K562 (cell line): ENCODE results near the gene LRMDA. TPM values are rescaled to one million over a fixed set of nuclear protein-coding genes. Genes with fewer than 3 reads are reported as not detected.

Experiments used
- ATAC-seq: fragments of 200-7000 bp; cut with Tn5 transposase; 3 replicates; pipeline ENCODE4 v1.9.1; 2020; ENCODE audit warnings: moderate library complexity
- BruUV-seq: library from RNA; stranded (reverse); fragments of 400-500 nt; replicated peaks from 2 replicates; lab custom pipeline; 2021; lab: Mats Ljungman, UMichigan
- CTCF ChIA-PET: fragments of 300-600 bp; formaldehyde crosslinking; extraction: SDS; loops from one replicate; lab custom pipeline; 2021; ENCODE audit warnings: low intra/inter-chr PET ratio; lab: Yijun Ruan, JAX
- POLR2A ChIA-PET: fragments of 300-600, 350-650 bp; sonication (Branson Sonifier 250); formaldehyde crosslinking; extraction: SDS; loops from one replicate; lab custom pipeline; 2021; ENCODE audit warnings: antibody characterized with exemption, inconsistent platforms; lab: Yijun Ruan, JAX
- DNase-seq, 4 experiments: peaks; one replicate each; pipeline versions ENCODE4 v3.0.0 to v3.0.0-alpha.2; 2011 to 2018; ENCODE audit warnings: low spot score in 3 of 4, mixed read lengths in 3 of 4; ENCODE audit errors: extremely low read depth in 1 of 4
- FAIRE-seq: peaks from 2 replicates; lab custom pipeline; 2011; peaks lifted over from hg19 to GRCh38; lab: Jason Lieb, UNC
- H2AFZ ChIP-seq: 2 replicates; pipeline ENCODE4 v1.6.0; 2011; ENCODE audit warnings: low read depth, low read length, control low read depth, inconsistent platforms
- H3K27ac ChIP-seq: fragments of 200-600 bp; 3 replicates; pipeline ENCODE4 v1.8.0; 2011; ENCODE audit warnings: low read depth, mild to moderate bottlenecking, control low read depth, inconsistent platforms, low read length, moderate library complexity, mixed read lengths; ENCODE audit errors: extremely low read depth
- H3K27me3 ChIP-seq, 2 experiments: fragments of 300-600 bp in 1 of 2; 2 replicates in 1 of 2; 3 replicates in 1 of 2; pipeline versions ENCODE4 v1.6.0 to v1.8.0; 2011; ENCODE audit warnings: inconsistent platforms in 2 of 2, low read length in 2 of 2, mild to moderate bottlenecking in 1 of 2, mixed read lengths in 1 of 2, moderate library complexity in 1 of 2; ENCODE audit not compliant: control insufficient read depth in 2 of 2, insufficient read depth in 2 of 2
- H3K36me3 ChIP-seq: fragments of 300-600 bp; 3 replicates; pipeline ENCODE4 v1.8.0; 2011; ENCODE audit warnings: mild to moderate bottlenecking, low read length, inconsistent platforms; ENCODE audit not compliant: control insufficient read depth, insufficient read depth
- H3K4me1 ChIP-seq, 2 experiments: fragments of 200-600 bp in 1 of 2; replicated peaks in 1 of 2; 2 replicates in 1 of 2; 3 replicates in 1 of 2; pipeline versions ENCODE4 v1.5.1 to v1.8.0; 2011; ENCODE audit warnings: inconsistent platforms in 2 of 2, low read length in 2 of 2, mild to moderate bottlenecking in 1 of 2, mixed read lengths in 1 of 2, moderate library complexity in 1 of 2; ENCODE audit not compliant: control insufficient read depth in 2 of 2, insufficient read depth in 2 of 2
- H3K4me2 ChIP-seq: 2 replicates; pipeline ENCODE4 v1.6.1; 2011; ENCODE audit warnings: low read length, control low read depth, inconsistent platforms, mixed read lengths; ENCODE audit not compliant: insufficient read depth
- H3K4me3 ChIP-seq: fragments of 200-600 bp; sonication (generic), shearing (Covaris generic); 2 replicates; pipeline ENCODE4 v1.5.1; 2016; ENCODE audit warnings: control low read depth, inconsistent platforms
- H3K79me2 ChIP-seq: fragments of 200-600 bp; 3 replicates; pipeline ENCODE4 v1.8.0; 2011; ENCODE audit warnings: low read length, inconsistent platforms; ENCODE audit not compliant: control insufficient read depth, insufficient read depth
- H3K9ac ChIP-seq, 2 experiments: 2 replicates each; pipeline versions ENCODE4 v1.6.0 to v1.6.1; 2011; ENCODE audit warnings: low read depth in 2 of 2, low read length in 2 of 2, control low read depth in 1 of 2, inconsistent platforms in 1 of 2, mild to moderate bottlenecking in 1 of 2, mixed read lengths in 1 of 2; ENCODE audit not compliant: insufficient read depth in 1 of 2
- H3K9me1 ChIP-seq: one replicate; pipeline ENCODE4 v1.6.0; 2011; ENCODE audit warnings: inconsistent platforms, mild to moderate bottlenecking, low read length, moderate library complexity; ENCODE audit not compliant: control insufficient read depth, insufficient read depth
- H3K9me3 ChIP-seq: replicated peaks from 2 replicates; pipeline ENCODE4 v1.5.1; 2011; ENCODE audit warnings: low read depth, low read length, inconsistent platforms; ENCODE audit not compliant: control insufficient read depth, insufficient read depth
- H4K20me1 ChIP-seq: replicated peaks from 2 replicates; pipeline ENCODE4 v1.6.1; 2011; ENCODE audit warnings: low read length, inconsistent platforms, mixed read lengths; ENCODE audit not compliant: control insufficient read depth, insufficient read depth
- FOXK2 ChIP-seq, 2 experiments: fragments of 450-650 bp; IDR thresholded peaks in 1 of 2; conservative IDR thresholded peaks in 1 of 2; 2 replicates each; pipeline ENCODE4 v1.6.1; 2016; ENCODE audit warnings: low read depth in 2 of 2, mild to moderate bottlenecking in 1 of 2
- GABPA ChIP-seq: fragments of 200-800 bp; sonication (Bioruptor generic); conservative IDR thresholded peaks from 2 replicates; pipeline ENCODE4 v1.6.1; 2016; ENCODE audit warnings: low read depth, missing genetic modification characterization, missing compliant biosample characterization
- IRF9 ChIP-seq: fragments of 450-650 bp; IDR thresholded peaks from 2 replicates; pipeline ENCODE4 v1.6.1; 2016; ENCODE audit warnings: missing biosample characterization, missing genetic modification characterization
- MAFK ChIP-seq: IDR thresholded peaks from 2 replicates; pipeline ENCODE4 v1.6.1; 2011; ENCODE audit warnings: low read length, improper control_type of control experiment
- NELFE ChIP-seq: IDR thresholded peaks from 2 replicates; pipeline ENCODE4 v1.6.1; 2011; ENCODE audit warnings: mild to moderate bottlenecking; ENCODE audit not compliant: insufficient read depth, insufficient read length
- WGBS: fragments of 100-300 bp; shearing (Covaris generic); methylation state at CpG from one replicate; pipeline ENCODE4 v1.1.6; 2016; ENCODE audit warnings: low coverage, mixed read lengths; ENCODE audit not compliant: insufficient coverage; ENCODE audit errors: missing lambda C conversion rate; 5-methylcytosine and 5-hydroxymethylcytosine counted together
- in situ Hi-C: fragments of 300-500 bp; cut with MboI; formaldehyde crosslinking; loops from 4 replicates; pipeline ENCODE4 v1.15.0; 2018; ENCODE audit warnings: inconsistent platforms, mixed read lengths
- intact Hi-C: fragments of 100-400 bp; cut with micrococcal nuclease; formaldehyde crosslinking; loops from 2 replicates; pipeline ENCODE4 v1.14.2; 2022
- polyA plus RNA-seq, 8 experiments: library from polyadenylated mRNA; depleted of rRNA in 4 of 8; stranded (reverse) in 5 of 8; unstranded in 3 of 8; fragments of >200 nt; fragmentation: Nextera tagmentation in 2 of 8; fragmentation: Illumina TruSeq in 1 of 8; extraction: Ambion mirVana in 2 of 8; extraction: Trizol in 1 of 8; gene quantifications; 2 replicates each; pipeline versions ENCODE4 v1.2.1 to v1.2.3, GENCODE V29; 2011 to 2014; ENCODE audit warnings: inconsistent platforms in 1 of 8, missing spikeins in 1 of 8
- total RNA-seq, 7 experiments: library from RNA; depleted of rRNA in 6 of 7; stranded (reverse); fragments of >200 nt in 6 of 7; fragmentation: Illumina TruSeq in 2 of 7; extraction: Trizol in 2 of 7; gene quantifications; 2 replicates each; pipeline versions ENCODE4 v1.2.1 to v1.2.3, GENCODE V29; 2011 to 2021; ENCODE audit warnings: low replicate concordance in 1 of 7
- TF ChIP-seq, protein P1 (sequence below), 2 experiments: fragments of 450-650 bp in 1 of 2; sonication (generic) in 1 of 2; formaldehyde crosslinking in 1 of 2; IDR thresholded peaks in 1 of 2; conservative IDR thresholded peaks in 1 of 2; 2 replicates each; pipeline versions ENCODE4 v1.6.1 to v1.8.1; 2016 to 2023; ENCODE audit warnings: mild to moderate bottlenecking in 2 of 2, moderate library complexity in 2 of 2, inconsistent platforms in 1 of 2, missing genetic modification reagents in 1 of 2
- TF ChIP-seq, protein P2 (sequence below): fragments of 450-650 bp; IDR thresholded peaks from 2 replicates; pipeline ENCODE4 v1.6.1; 2014; ENCODE audit warnings: low read depth, mild to moderate bottlenecking, moderate library complexity, borderline replicate concordance

Gene LRMDA
- total and polyA plus RNA-seq, 9 of the 15 experiments (the other 6 are each of a cell fraction or from before 2014, with no cell fraction given), result 0.25 TPM; not detected in 8

DNA sequence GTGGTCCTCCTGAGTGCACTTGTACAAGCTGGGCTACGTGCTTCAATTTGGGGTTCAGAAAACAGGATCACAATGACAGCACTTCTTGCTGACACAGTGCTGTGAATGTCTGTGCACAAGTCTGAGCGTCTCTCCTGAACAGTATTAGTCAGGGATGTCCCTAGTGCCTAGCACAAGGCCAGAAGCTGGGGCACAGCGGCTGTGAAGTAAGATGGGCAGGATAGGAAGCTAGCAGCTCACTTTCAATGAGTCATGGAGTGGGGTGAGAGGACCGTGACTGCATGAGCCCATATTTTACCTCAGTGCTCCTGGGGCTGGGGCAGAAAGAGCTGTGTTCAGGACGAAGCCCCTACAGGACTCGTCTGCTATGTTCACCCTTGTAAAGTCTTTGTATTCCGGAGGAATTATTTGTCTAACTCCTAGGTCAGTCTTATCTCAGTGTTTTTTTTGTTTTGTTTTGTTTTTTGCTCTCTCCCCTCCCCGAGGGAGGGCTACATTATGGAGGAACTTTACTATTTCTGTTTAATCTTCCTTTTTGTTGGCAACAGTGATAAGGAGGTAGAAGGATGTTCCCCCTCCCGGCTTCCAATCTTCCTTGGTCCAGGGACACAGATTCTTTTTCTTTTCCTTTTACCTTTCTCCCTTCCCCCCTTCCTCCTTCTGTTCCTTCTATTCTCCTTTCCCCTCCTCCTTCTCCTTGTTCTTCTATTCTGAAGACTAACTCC is 2.8 kb upstream of the LRMDA start (continued):
- no peak for TF ChIP-seq MAFK
- TF ChIP-seq NELFE, result no peak
- TF ChIP-seq IRF9 (tag), result no peak
- TF ChIP-seq, all 486 proteins: peak for 2

- no peaks in the 10 kb centered on the region for H3K9me3 ChIP-seq
- ATAC-seq (no peak), FAIRE-seq (no peak)
- H3K27me3 ChIP-seq, result peaks cover 17 to 49% of the 10 kb centered on the region in 2 experiments
- no peak overlapping the region for H3K4me3 ChIP-seq
- no TSS peak for BruUV-seq
- H3K9ac ChIP-seq, result no peak overlapping the region
- H4K20me1 ChIP-seq, result no peaks in the 10 kb centered on the region
- no peak overlapping the region for H2AFZ ChIP-seq
- H3K9me1 ChIP-seq, result no peaks in the 10 kb centered on the region
- no peaks in the 10 kb centered on the region for H3K36me3 ChIP-seq
- in situ Hi-C loops, result no loop called here
- POLR2A ChIA-PET, result interaction anchor here (0.8 to 1.1 kb wide), 2 partner anchors 20 to 41 kb away, joined by 3 read pairs; no protein-coding TSS in a partner anchor
- intact Hi-C loops, result no loop called here
- H3K4me1 ChIP-seq, result peaks cover 6 to 14% of the 10 kb centered on the region in 2 experiments; a peak in 4 of 5 replicates
- TF ChIP-seq FOXK2 (conservative IDR thresholded peaks at IDR 0.05 in 1 of 2, IDR thresholded peaks at IDR 0.05 in 1 of 2; ENCODE audit: low read depth in 2 of 2) (no peak), GABPA (no peak)
- TF ChIP-seq, protein P1, sequence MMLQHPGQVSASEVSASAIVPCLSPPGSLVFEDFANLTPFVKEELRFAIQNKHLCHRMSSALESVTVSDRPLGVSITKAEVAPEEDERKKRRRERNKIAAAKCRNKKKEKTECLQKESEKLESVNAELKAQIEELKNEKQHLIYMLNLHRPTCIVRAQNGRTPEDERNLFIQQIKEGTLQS (IDR thresholded peaks at IDR 0.05), result no peak
- TF ChIP-seq, protein P1 (CRISPR knock-in tag; conservative IDR thresholded peaks at IDR 0.05), result no peak
- TF ChIP-seq, protein P2, sequence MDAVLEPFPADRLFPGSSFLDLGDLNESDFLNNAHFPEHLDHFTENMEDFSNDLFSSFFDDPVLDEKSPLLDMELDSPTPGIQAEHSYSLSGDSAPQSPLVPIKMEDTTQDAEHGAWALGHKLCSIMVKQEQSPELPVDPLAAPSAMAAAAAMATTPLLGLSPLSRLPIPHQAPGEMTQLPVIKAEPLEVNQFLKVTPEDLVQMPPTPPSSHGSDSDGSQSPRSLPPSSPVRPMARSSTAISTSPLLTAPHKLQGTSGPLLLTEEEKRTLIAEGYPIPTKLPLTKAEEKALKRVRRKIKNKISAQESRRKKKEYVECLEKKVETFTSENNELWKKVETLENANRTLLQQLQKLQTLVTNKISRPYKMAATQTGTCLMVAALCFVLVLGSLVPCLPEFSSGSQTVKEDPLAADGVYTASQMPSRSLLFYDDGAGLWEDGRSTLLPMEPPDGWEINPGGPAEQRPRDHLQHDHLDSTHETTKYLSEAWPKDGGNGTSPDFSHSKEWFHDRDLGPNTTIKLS, result no peak
- TF ChIP-seq, all 486 proteins: peak for 0
- WGBS, result 5% methylated on average over 5 of the region's 5 CpGs
- DNase-seq, result no peak
- Histone ChIP-seq H3K27ac (no peak overlapping the region), H3K4me2 (no peak overlapping the region), H3K79me2 (no peaks in the 10 kb centered on the region)
- CTCF ChIA-PET, result no interaction called here
Observed at GRCh38 chr10:75429159-75429827, 2.1 kb upstream of the LRMDA start.
